GM15510 (cell line): Measurements from ENCODE around the gene PCDH9.

Experiments used
- POLR2A ChIP-seq: IDR thresholded peaks from 3 replicates; pipeline ENCODE4 v1.6.1; 2011; ENCODE audit warnings: borderline replicate concordance; ENCODE audit not compliant: insufficient read length; ENCODE audit errors: extremely low read depth

Gene PCDH9

DNA sequence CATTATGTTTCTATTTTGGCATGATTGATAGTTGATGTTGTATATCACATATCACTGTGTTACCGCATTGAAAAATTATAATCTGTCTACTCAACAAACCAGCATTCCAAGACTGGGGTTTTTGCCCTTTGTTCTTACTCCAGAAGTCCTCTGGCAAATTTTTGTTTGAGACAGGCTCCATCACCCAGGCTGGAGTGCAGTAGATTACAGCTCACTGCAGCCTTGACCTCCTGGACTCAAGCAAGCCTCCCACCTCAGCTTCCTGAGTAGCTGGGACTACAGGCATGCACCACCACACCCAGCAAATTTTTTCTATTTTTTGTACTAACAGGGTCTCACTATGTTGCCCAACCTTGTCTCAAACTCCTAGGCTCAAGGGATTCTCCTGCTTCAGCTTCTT lies 741.0 kb downstream of the PCDH9 start:
- no peak for TF ChIP-seq POLR2A

DNA sequence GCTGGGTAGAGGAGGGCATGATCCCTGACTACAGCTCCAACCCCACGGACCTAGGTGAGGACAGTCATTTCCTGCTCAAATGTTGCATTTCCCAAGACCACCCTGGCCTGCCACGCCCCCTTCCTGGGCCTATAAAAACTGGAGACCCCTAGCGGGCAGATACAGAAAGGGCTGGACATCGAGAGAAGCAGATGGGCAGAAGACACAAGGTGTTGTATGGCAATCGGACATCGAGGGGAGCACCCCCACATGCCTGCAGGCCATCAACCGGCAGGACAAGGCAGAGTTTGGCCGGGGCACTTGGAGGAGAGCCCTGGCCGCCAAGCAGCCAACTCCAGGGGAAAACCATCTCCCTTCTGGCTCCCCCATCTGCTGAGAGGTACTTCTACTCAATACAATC lies 746.4 kb downstream of the PCDH9 start:
- no peak for TF ChIP-seq POLR2A

DNA sequence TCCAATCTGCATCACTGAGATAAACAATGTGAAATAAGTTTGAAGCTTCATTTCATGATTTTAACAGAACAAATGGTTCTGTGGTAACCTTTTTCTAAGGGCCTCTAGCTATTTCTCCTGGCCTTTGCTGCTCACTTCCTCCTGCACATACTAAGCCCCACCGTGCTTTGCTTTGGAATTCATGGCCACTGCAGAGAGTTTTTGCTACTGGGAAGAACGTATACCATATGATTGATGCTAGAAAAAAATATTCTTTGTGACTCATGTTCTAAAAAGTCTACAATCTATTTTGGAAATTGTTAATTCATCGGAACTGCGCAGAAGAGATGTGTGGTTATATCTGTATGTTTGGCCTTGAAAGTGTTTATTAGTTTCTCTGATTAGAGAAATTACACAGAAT lies 747.3 kb downstream of the PCDH9 start:
- TF ChIP-seq POLR2A: no peak

DNA sequence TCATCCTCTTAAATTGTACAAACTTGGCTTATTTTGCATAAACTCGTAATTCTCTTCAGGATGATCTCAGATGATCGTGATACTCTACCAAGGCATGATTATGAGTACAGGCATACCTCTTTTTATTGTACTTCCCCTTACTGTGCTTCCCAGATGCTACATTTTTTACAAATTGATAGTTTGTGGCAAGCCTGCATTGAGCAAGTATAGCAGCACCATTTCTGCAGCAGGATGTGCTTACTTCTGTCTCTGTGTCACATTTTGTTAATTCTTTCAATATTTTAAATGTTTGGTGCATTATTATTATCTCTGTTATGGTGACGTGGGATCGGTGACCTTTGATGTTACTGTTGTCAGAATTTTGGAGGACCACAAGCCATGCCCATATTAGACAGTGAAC lies 752.3 kb downstream of the PCDH9 start:
- no peak for TF ChIP-seq POLR2A

DNA sequence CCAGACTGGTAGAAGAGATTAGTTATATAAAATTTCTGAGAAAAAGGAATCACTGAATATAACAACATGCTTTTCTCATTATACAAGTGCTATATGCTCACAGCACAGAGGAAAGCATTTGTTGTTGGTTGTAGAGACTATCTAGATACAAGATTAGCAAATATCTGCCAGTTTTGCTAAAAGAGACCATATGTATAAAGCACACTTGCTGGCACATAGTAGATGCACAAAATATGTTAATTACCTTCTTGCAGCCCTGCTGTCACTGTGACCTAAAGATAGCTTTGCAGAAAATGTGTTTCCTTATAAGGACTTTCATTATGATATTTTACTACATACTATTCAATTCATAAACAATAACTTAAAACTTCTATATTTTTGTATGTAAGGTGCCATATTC lies 755.1 kb downstream of the PCDH9 start:
- TF ChIP-seq POLR2A: no peak

DNA sequence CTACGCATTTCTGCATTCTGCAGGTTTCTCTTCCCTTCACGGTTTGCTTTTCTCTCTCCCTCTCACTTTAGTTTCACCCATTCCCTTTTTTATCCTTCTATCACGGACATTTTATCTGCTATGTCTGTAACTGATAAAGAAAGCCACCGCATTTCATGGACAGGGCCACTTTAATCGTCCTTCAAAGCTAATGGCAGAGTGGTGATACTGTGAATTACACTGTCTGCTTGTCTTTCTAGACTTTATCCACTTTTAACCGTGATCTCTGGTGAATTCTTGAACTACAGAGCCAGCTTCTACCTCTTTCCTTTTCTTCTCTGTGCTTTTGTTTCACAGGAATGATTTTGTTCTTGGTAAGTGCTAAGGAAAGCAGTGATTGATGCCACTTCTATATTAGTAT lies 760.4 kb downstream of the PCDH9 start:
- no peak for TF ChIP-seq POLR2A

DNA sequence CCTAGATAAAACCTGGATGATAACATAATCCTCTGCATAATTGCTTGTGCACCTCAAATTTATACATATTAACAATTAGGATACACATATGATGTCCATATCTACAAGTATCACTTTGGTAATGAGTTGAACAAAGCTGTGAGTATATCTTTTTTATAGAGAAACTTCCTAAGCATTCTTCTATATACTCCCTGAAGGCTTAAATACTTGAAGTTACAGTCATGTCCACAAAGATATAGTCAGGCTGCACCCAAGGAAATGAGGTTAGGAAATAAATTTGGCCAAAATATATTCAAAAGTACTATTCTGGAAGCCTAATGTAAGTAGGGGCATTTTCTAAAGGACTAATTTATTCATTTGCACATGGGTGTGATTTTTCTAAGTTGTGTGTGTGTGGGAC lies 761.5 kb downstream of the PCDH9 start:
- TF ChIP-seq POLR2A: no peak

DNA sequence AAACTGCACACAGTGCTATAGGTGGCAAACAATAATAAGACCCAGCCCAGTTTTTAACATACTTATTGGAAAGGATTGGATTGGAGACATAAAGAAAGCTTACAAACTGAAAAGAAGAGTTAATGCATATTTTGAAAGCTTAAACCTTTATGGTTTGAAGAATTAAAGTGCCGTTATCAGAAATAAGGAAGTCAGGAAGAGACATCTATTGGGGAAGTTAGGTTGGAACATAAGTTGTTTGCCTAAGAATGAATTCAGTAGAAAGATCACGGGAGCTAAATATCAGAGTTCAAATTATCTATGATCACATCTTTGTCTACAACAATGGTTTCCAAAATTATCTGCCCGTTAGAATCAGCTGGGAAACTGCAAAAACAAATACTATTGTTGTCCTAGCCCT lies 767.9 kb downstream of the PCDH9 start:
- no peak for TF ChIP-seq POLR2A

DNA sequence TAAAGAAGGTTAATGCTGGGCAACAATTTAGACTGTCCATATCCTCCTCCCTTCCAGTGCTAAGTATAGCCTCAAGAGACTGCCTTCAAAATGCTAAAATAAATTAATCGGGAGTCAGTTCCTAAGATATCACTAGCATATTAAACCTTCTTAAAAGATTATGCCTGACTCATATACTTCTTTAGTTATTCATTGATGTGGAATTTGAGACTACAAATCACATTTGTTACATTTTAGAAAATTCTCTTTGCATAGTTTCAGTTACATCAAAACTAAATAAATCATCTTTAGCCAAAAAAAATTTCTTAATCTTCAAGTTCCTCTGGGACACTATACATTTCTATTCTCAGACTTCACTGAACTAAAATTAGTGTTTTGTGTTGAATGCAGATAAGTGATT lies 769.1 kb downstream of the PCDH9 start:
- no peak for TF ChIP-seq POLR2A

DNA sequence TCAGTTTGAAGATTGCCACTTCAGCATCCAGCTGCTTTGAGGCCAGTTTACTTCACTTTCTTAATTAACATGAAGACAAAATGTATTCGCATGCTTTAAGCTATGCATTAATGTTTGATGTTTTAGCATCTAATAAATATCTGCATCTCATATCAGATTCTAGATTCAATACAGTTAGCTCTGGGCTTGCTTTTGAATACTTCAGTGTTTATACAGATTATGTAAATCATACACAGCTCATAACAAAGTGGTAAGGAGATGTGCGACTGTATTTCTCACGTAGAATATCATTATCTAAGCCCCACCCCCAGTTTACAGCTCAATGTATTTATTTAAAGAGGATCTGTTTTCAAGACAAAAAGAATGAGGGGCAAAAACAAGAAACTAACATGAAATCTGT lies 770.5 kb downstream of the PCDH9 start:
- TF ChIP-seq POLR2A: no peak

DNA sequence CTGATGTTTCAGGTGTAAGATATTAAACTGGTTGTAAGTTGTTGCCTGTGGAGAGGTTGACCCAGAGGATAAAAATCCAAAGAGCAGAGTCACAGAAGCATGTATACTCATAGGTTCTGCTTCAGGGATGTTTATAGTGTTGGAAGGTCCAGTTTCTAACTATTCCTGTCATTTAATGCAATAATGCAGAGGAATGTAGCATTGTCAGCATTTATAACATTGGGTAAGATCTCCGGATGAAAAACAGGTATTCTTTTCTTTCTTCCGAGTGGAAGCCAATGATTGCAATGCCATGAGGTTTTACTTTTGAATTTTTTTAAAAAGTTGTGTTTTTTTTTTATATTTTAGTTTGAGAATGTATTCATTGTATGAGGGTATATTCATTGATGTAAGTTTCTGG lies 771.0 kb downstream of the PCDH9 start:
- TF ChIP-seq POLR2A: no peak

DNA sequence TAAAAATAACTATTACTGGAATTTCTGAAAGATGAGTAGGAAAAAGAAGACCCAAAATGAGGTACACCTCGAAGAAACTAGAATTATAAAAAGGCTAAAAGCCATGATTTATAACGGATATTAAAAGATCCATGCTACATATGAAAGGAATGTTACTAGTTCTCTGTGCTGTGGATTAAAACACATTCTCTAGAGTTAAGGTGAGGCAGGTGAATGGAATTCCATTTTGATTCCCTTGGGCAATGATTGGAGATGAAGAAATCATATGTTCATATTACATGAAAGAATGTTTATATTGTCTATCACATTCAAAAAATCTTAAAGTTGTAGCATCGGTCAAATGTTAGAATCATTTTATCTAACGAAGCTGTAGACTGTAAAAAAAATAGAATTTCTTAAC lies 783.7 kb downstream of the PCDH9 start:
- no peak for TF ChIP-seq POLR2A

DNA sequence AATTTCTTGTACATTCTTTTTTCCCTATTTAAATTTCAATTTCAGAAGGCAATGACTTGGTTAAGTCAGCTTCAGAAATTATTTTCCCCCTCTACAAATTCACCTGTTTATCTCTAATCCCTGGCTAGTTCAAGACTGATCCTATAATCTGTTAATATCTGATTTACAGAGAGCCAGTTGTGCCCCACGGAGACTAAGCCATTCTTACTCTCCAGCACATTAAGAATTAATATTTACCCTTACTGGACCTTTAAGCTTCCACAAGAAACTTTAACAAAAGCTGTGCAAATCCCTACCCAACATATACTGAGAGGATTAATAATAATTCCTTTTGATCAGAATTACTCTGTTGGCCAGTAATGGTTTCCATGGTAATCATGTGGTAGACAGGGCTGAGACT lies 786.2 kb downstream of the PCDH9 start:
- no peak for TF ChIP-seq POLR2A

DNA sequence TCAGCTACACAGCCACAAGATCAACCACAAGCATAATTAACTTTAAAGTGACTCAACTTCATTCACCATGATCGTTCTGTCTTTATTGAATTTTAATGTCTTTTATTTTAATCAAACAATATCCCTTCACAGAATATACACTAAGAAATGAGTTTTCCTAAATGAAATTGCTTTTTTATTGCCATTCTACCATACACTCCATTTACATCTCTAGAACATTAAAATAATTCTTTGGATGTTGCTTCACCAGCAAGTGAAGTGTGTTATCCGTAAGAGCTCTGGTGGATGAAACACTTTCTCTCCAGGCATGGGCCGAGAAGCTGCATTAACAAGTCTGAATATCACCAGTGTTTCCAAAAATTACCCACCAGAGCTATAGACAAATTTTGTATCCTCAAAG lies 789.2 kb downstream of the PCDH9 start:
- no peak for TF ChIP-seq POLR2A

DNA sequence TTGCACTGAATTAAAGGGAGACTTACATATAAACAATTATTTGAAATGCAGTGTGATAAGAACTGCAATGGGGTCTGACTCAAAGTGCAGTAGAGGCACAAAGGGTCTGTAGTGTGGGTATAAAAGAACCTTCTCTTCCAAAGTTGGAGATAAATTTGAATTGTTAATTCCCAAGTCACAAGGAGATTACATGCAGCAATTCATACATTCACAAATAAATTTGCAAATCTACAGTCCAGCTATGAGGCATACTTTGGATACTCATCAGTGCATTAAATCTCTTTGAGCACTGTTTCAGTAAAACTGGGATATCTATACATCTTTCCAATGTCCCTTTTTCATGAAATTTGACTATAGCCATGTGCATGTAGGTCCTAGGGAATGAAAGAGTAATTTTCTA lies 799.4 kb downstream of the PCDH9 start:
- no peak for TF ChIP-seq POLR2A

DNA sequence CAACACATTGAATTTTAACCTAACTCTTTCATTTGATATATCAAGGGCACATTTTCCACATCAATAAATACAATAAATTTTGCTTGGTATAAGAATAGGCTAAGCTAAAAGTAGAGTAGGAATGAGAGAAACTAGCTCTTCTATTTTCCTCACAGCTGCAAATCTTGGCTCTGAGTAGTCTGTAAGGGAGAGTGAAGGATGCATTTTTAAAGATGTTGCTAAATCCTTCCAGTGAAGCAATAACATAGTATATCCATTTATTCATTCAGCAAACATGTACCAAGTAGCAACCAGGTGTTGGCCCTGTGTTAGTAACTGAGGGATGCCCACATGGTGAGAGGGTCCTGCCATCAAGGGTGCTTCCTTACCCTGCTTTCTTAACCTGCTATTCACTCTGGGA lies 799.9 kb downstream of the PCDH9 start:
- no peak for TF ChIP-seq POLR2A

DNA sequence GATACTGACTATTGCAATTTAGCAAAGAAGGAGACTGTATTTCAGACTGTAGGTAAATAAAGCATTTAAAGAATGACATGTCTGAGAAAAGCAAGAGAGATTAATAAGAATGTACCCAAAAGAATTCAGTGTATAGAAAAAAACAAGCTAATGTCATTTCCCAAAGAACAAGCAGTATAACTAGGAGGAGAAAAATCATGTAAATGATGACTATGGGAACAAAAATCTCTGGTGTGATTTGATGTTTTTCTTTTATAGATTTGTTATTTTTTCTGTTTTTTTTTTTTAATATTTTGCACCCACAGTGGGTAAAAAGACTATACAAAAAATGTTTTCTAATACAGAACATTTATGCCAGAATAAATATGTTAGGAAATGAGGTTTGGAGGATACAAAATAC lies 801.0 kb downstream of the PCDH9 start:
- TF ChIP-seq POLR2A: no peak
